K562 (cell line): Measurements from ENCODE around the gene C9. TPM values are rescaled to one million over a fixed set of nuclear protein-coding genes. Genes with fewer than 3 reads are reported as not detected.

ENCODE experiments used
- ATAC-seq: fragments of 200-7000 bp; cut with Tn5 transposase; 3 replicates; pipeline ENCODE4 v1.9.1; 2020; ENCODE audit warnings: moderate library complexity
- BruUV-seq: library from RNA; stranded (reverse); fragments of 400-500 nt; replicated peaks from 2 replicates; lab custom pipeline; 2021; lab: Mats Ljungman, UMichigan
- CTCF ChIA-PET: fragments of 300-600 bp; formaldehyde crosslinking; extraction: SDS; loops from one replicate; lab custom pipeline; 2021; ENCODE audit warnings: low intra/inter-chr PET ratio; lab: Yijun Ruan, JAX
- POLR2A ChIA-PET: fragments of 300-600, 350-650 bp; sonication (Branson Sonifier 250); formaldehyde crosslinking; extraction: SDS; loops from one replicate; lab custom pipeline; 2021; ENCODE audit warnings: antibody characterized with exemption, inconsistent platforms; lab: Yijun Ruan, JAX
- DNase-seq, 4 experiments: peaks; one replicate each; pipeline versions ENCODE4 v3.0.0 to v3.0.0-alpha.2; 2011 to 2018; ENCODE audit warnings: low spot score in 3 of 4, mixed read lengths in 3 of 4; ENCODE audit errors: extremely low read depth in 1 of 4
- FAIRE-seq: peaks from 2 replicates; lab custom pipeline; 2011; peaks lifted over from hg19 to GRCh38; lab: Jason Lieb, UNC
- H2AFZ ChIP-seq: 2 replicates; pipeline ENCODE4 v1.6.0; 2011; ENCODE audit warnings: low read depth, low read length, control low read depth, inconsistent platforms
- H3K27ac ChIP-seq: fragments of 200-600 bp; 3 replicates; pipeline ENCODE4 v1.8.0; 2011; ENCODE audit warnings: low read depth, mild to moderate bottlenecking, control low read depth, inconsistent platforms, low read length, moderate library complexity, mixed read lengths; ENCODE audit errors: extremely low read depth
- H3K27me3 ChIP-seq, 2 experiments: fragments of 300-600 bp in 1 of 2; 2 replicates in 1 of 2; 3 replicates in 1 of 2; pipeline versions ENCODE4 v1.6.0 to v1.8.0; 2011; ENCODE audit warnings: inconsistent platforms in 2 of 2, low read length in 2 of 2, mild to moderate bottlenecking in 1 of 2, mixed read lengths in 1 of 2, moderate library complexity in 1 of 2; ENCODE audit not compliant: control insufficient read depth in 2 of 2, insufficient read depth in 2 of 2
- H3K36me3 ChIP-seq: fragments of 300-600 bp; 3 replicates; pipeline ENCODE4 v1.8.0; 2011; ENCODE audit warnings: mild to moderate bottlenecking, low read length, inconsistent platforms; ENCODE audit not compliant: control insufficient read depth, insufficient read depth
- H3K4me1 ChIP-seq, 2 experiments: fragments of 200-600 bp in 1 of 2; replicated peaks in 1 of 2; 2 replicates in 1 of 2; 3 replicates in 1 of 2; pipeline versions ENCODE4 v1.5.1 to v1.8.0; 2011; ENCODE audit warnings: inconsistent platforms in 2 of 2, low read length in 2 of 2, mild to moderate bottlenecking in 1 of 2, mixed read lengths in 1 of 2, moderate library complexity in 1 of 2; ENCODE audit not compliant: control insufficient read depth in 2 of 2, insufficient read depth in 2 of 2
- H3K4me2 ChIP-seq: 2 replicates; pipeline ENCODE4 v1.6.1; 2011; ENCODE audit warnings: low read length, control low read depth, inconsistent platforms, mixed read lengths; ENCODE audit not compliant: insufficient read depth
- H3K4me3 ChIP-seq: fragments of 200-600 bp; sonication (generic), shearing (Covaris generic); 2 replicates; pipeline ENCODE4 v1.5.1; 2016; ENCODE audit warnings: control low read depth, inconsistent platforms
- H3K79me2 ChIP-seq: fragments of 200-600 bp; 3 replicates; pipeline ENCODE4 v1.8.0; 2011; ENCODE audit warnings: low read length, inconsistent platforms; ENCODE audit not compliant: control insufficient read depth, insufficient read depth
- H3K9ac ChIP-seq, 2 experiments: 2 replicates each; pipeline versions ENCODE4 v1.6.0 to v1.6.1; 2011; ENCODE audit warnings: low read depth in 2 of 2, low read length in 2 of 2, control low read depth in 1 of 2, inconsistent platforms in 1 of 2, mild to moderate bottlenecking in 1 of 2, mixed read lengths in 1 of 2; ENCODE audit not compliant: insufficient read depth in 1 of 2
- H3K9me1 ChIP-seq: one replicate; pipeline ENCODE4 v1.6.0; 2011; ENCODE audit warnings: inconsistent platforms, mild to moderate bottlenecking, low read length, moderate library complexity; ENCODE audit not compliant: control insufficient read depth, insufficient read depth
- H3K9me3 ChIP-seq: replicated peaks from 2 replicates; pipeline ENCODE4 v1.5.1; 2011; ENCODE audit warnings: low read depth, low read length, inconsistent platforms; ENCODE audit not compliant: control insufficient read depth, insufficient read depth
- H4K20me1 ChIP-seq: replicated peaks from 2 replicates; pipeline ENCODE4 v1.6.1; 2011; ENCODE audit warnings: low read length, inconsistent platforms, mixed read lengths; ENCODE audit not compliant: control insufficient read depth, insufficient read depth
- HMBOX1 ChIP-seq: sonication (generic); IDR thresholded peaks from 2 replicates; pipeline ENCODE4 v1.6.1; 2016
- JUN ChIP-seq, 2 experiments: sonication (generic) in 1 of 2; formaldehyde crosslinking in 1 of 2; IDR thresholded peaks; 2 replicates each; pipeline versions ENCODE4 v1.6.1 to v1.8.0; 2012 to 2022; ENCODE audit warnings: borderline replicate concordance in 2 of 2, mild to moderate bottlenecking in 2 of 2, improper control_type of control experiment in 1 of 2, low read depth in 1 of 2, low read length in 1 of 2, missing genetic modification reagents in 1 of 2
- ZKSCAN3 ChIP-seq: fragments of 250-450 bp; sonication (Bioruptor Pico); IDR thresholded peaks from 2 replicates; pipeline ENCODE4 v1.4.0; 2020
- ZNF395 ChIP-seq: fragments of 200-800 bp; sonication (Bioruptor generic); IDR thresholded peaks from 2 replicates; pipeline ENCODE4 v1.6.1; 2017; ENCODE audit warnings: missing genetic modification characterization, missing compliant biosample characterization
- WGBS: fragments of 100-300 bp; shearing (Covaris generic); methylation state at CpG from one replicate; pipeline ENCODE4 v1.1.6; 2016; ENCODE audit warnings: low coverage, mixed read lengths; ENCODE audit not compliant: insufficient coverage; ENCODE audit errors: missing lambda C conversion rate; 5-methylcytosine and 5-hydroxymethylcytosine counted together
- in situ Hi-C: fragments of 300-500 bp; cut with MboI; formaldehyde crosslinking; loops from 4 replicates; pipeline ENCODE4 v1.15.0; 2018; ENCODE audit warnings: inconsistent platforms, mixed read lengths
- intact Hi-C: fragments of 100-400 bp; cut with micrococcal nuclease; formaldehyde crosslinking; loops from 2 replicates; pipeline ENCODE4 v1.14.2; 2022
- polyA plus RNA-seq, 8 experiments: library from polyadenylated mRNA; depleted of rRNA in 4 of 8; stranded (reverse) in 5 of 8; unstranded in 3 of 8; fragments of >200 nt; fragmentation: Nextera tagmentation in 2 of 8; fragmentation: Illumina TruSeq in 1 of 8; extraction: Ambion mirVana in 2 of 8; extraction: Trizol in 1 of 8; gene quantifications; 2 replicates each; pipeline versions ENCODE4 v1.2.1 to v1.2.3, GENCODE V29; 2011 to 2014; ENCODE audit warnings: inconsistent platforms in 1 of 8, missing spikeins in 1 of 8
- total RNA-seq, 7 experiments: library from RNA; depleted of rRNA in 6 of 7; stranded (reverse); fragments of >200 nt in 6 of 7; fragmentation: Illumina TruSeq in 2 of 7; extraction: Trizol in 2 of 7; gene quantifications; 2 replicates each; pipeline versions ENCODE4 v1.2.1 to v1.2.3, GENCODE V29; 2011 to 2021; ENCODE audit warnings: low replicate concordance in 1 of 7

Gene C9
- total and polyA plus RNA-seq, 9 of the 15 experiments (the other 6 are each of a cell fraction or from before 2014, with no cell fraction given) = 0.08 to 0.38 TPM; not detected in 7

- H3K36me3 ChIP-seq = no peaks in the 10 kb centered on the region; the same call in 2 of the 3 replicates
- no peaks in the 10 kb centered on the region for H4K20me1 ChIP-seq
- TF ChIP-seq ZKSCAN3 (CRISPR knock-in tag) (no peak), HMBOX1 (peak; percentile 51; the same call in 1 of the 2 replicates), ZNF395 (CRISPR knock-in tag) (0 out of 2 replicates have a peak, but pooled peaks have one; percentile 31), JUN (IDR thresholded peaks at IDR 0.05; ENCODE audit: borderline replicate concordance, low read depth, low read length) (no peak), JUN (CRISPR knock-in tag; IDR thresholded peaks at IDR 0.05; ENCODE audit: borderline replicate concordance) (no peak)
- H3K9me1 ChIP-seq = no peaks in the 10 kb centered on the region
- WGBS = 27% methylated on average over 5 of the region's 5 CpGs
- CTCF ChIA-PET = no interaction called here
- no peaks in the 10 kb centered on the region for H3K9me3 ChIP-seq
- peaks cover 4 to 34% of the 10 kb centered on the region in 2 experiments; a peak in 4 of 5 replicates for H3K4me1 ChIP-seq
- no peak for DNase-seq
- H3K4me3 ChIP-seq = no peak overlapping the region
- in situ Hi-C loops (no loop called here), intact Hi-C loops (no loop called here)
- POLR2A ChIA-PET = interaction anchor here (5.0 to 8.8 kb wide), 2 partner anchors 13 to 23 kb away, joined by 44 to 67 read pairs; partner anchors contain the start of gene DAB2
- H3K9ac ChIP-seq = no peak overlapping the region
- BruUV-seq = no TSS peak
- H3K27ac ChIP-seq = peak overlapping the region; percentile 7; the same call in 2 of the 3 replicates
- H2AFZ ChIP-seq = peak overlapping the region; percentile 27; the same call in 1 of the 2 replicates
- H3K4me2 ChIP-seq = no peak overlapping the region; the same call in 1 of the 2 replicates
- ATAC-seq = no peak; the same call in 2 of the 3 replicates
- H3K79me2 ChIP-seq = 0 out of 3 replicates have a peak, but pooled peaks cover 2% of the 10 kb centered on the region
- H3K27me3 ChIP-seq = no peaks in the 10 kb centered on the region
- no peak for FAIRE-seq
Observed at GRCh38 chr5:39400713-39401578, 36.7 kb upstream of the C9 start.
